DMS53 (cell line): Measurements from ENCODE around the gene DGCR8.

ENCODE experiments used
- DNase-seq: peaks from one replicate; lab custom pipeline; 2025; lab: John Stamatoyannopoulos, UW

Gene DGCR8

DNA sequence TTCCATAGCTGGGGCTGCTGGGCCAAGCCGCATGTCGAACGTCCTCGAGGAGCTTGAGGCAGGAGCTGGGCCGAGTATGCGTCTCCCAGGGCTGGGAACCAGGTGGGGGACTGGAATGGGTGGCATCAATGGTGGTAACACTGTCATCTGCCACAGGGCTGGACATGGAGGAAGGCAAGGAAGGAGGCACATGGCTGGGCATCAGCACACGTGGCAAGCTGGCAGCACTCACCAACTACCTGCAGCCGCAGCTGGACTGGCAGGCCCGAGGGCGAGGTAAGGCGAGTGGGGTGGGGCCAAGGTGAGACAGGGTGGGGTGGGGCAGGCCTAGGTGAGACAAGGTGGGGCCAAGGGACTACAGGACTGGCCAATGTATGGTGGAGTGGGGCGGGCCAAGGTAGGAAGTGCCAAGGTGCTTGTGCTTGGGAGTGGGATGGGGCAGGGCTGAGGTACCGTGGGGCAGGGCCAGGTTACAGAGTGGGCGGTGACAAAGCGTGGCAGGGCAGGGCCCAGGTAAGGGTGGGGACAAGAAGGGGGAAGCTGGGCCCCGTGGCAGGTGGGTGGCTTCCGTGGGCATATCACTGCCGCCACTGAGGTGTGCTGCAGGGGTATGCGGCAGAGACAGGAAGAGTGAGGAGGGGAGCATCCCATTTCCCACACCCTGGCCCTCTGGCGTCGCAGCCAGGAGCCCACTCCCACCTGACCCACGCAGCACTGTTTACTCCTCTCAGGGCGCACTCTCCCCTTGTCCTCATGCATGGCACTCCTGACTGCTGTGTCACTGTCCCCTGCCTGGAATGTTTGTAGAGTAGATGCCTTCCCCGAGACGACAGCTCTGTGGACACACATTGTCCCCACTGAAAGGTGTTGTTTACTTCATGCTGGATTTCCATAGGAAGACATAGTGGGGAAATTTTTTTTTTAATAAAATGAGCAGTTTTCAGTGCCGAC lies 27.5 kb upstream of the DGCR8 start:
- DNase-seq = no peak

DNA sequence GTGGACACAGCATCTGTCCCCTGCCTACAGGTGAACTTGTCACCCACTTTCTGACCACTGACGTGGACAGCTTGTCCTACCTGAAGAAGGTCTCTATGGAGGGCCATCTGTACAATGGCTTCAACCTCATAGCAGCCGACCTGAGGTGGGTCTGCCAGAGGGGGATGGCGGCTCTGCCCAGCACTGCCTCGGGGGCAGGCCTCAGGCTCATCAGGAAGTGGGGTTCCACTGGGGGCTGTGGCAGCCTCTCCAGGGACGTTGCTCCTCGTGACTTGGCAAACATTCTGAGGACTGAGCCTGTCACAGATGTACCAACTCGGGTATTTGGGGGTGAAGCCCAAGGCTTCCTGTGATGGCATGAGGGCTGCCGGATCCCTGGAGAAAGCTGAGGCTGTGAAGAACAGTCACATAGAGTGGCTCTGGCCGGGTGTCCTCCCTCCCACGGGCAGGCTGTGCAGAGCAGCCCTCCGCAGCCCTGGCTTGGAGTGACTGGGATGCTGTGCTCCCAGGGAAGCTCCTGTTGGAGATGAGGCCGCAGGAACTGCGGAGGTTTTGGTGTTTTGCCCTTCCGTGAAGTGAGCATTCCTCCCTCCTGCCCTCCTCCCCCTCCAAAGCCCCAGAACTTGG lies 26.5 kb upstream of the DGCR8 start:
- DNase-seq = no peak

DNA sequence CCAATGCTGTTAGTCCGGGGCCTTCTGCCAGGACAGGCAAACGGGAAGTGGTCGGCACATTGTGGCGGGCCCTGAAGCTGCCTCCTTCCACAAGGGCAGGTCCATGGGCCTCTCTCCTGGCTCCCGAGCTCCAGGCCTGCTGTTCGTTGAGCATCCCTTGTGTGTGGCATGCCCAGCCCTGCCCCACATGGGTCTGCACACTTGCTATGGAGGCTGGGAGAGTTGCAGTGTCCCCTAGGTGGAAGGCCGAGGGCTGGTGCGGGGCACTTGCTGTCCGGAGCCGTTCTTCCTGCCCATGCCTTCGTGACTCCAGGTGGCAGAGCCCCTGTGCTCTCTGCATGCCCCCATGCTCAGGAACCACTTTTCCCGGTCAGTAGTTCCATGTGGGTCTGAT lies 26.0 kb upstream of the DGCR8 start:
- DNase-seq = no peak

DNA sequence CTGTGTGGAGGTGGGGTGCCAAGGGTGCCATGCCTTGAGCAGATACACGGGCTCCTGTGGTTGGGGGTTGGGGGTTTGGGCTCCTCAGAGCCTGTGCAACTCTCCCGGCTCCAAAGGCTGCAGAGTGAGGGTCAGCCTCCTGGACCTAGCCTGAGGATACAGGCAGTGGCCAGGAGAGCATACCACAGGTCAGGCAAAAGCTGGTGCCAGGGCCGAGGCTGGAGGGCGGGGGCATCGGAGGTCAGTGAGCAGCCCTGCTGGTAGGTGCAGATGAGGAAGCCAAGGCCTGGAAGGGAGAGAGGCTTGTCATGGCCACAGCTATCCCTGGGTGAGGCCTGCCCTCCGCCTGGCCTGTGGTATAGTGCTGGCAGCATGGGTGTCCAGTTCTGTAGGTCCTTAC lies 25.6 kb upstream of the DGCR8 start:
- no peak for DNase-seq

GRCh38 chr22:20055144-20055543 lies 24.9 kb upstream of the DGCR8 start:
- no peak for DNase-seq

DNA sequence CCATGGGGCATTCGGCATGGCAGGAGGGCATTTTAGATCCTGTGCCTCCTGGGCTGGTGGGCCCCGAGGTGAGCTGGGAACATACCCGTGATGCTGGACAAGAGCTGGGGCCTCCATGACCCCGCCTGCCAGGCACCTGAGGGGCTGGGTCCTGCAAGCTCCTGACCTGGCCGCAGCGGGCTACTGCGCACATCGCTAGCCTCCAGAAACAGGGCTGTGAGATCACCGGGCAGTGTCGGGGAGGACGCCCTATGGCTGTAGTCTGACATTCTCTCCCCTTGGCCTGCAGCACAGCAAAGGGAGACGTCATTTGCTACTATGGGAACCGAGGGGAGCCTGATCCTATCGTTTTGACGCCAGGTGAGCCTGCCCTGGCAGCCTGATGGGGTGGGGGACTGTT lies 24.4 kb upstream of the DGCR8 start:
- no peak for DNase-seq

GRCh38 chr22:20056161-20056560 lies 23.9 kb upstream of the DGCR8 start:
- DNase-seq = no peak

GRCh38 chr22:20056696-20057386 lies 23.2 kb upstream of the DGCR8 start:
- no peak for DNase-seq

GRCh38 chr22:20057596-20058268 lies 22.3 kb upstream of the DGCR8 start:
- DNase-seq = no peak

- DNase-seq = no peak
Measured at GRCh38 chr22:20058989-20059770, 20.9 kb upstream of the DGCR8 start.

- no peak for DNase-seq
Measured at GRCh38 chr22:20060700-20061480, 19.2 kb upstream of the DGCR8 start.

DNA sequence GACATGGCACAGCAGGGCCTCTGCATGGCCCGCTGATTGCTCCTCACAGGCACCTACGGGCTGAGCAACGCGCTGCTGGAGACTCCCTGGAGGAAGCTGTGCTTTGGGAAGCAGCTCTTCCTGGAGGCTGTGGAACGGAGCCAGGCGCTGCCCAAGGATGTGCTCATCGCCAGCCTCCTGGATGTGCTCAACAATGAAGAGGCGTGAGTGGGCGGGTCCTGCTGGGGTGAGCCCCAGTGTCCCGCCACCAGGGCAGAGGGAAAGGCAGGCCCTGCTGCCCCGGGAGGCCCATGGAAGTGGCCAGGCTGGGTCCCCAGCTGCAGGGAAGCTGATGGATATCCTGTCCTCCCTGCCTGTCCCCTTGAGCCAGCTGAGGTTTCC lies 18.6 kb upstream of the DGCR8 start:
- no peak for DNase-seq

DNA sequence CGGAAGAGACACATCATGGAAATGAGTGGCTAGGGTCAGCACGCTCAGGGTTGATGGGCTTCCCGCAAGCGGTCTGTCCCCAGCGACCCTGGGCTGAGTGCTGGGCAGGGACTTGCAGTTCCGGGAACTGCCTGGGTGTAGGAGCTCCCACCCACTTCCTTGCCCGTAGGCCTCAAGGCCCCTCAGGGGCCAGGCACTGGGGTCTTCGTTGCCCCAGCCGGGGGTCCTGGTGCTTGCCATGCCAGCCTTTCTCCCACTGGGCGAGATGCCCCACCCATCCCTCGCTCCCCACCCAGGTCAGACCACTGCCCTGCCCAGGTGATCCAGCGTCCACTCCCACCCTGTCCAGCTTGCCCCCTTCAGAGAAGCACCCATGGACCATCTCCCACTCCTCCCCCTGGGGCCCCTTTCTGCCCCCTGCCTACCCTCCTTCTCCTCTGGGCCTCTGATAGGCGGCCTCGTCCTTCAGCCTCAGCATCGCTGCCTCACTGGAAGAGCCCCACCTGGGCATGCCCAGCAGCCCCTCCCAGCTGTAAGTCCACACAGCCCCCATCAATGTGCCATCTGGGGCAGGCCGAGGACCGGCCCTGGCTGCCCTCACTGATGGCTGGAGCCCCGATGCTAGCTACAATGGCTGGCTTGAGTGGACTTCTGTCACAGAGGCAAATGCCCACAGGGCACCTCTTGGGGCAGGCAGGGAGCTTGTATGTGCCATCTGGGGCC lies 17.8 kb upstream of the DGCR8 start:
- no peak for DNase-seq

GRCh38 chr22:20062766-20063083 lies 17.3 kb upstream of the DGCR8 start:
- no peak for DNase-seq

DNA sequence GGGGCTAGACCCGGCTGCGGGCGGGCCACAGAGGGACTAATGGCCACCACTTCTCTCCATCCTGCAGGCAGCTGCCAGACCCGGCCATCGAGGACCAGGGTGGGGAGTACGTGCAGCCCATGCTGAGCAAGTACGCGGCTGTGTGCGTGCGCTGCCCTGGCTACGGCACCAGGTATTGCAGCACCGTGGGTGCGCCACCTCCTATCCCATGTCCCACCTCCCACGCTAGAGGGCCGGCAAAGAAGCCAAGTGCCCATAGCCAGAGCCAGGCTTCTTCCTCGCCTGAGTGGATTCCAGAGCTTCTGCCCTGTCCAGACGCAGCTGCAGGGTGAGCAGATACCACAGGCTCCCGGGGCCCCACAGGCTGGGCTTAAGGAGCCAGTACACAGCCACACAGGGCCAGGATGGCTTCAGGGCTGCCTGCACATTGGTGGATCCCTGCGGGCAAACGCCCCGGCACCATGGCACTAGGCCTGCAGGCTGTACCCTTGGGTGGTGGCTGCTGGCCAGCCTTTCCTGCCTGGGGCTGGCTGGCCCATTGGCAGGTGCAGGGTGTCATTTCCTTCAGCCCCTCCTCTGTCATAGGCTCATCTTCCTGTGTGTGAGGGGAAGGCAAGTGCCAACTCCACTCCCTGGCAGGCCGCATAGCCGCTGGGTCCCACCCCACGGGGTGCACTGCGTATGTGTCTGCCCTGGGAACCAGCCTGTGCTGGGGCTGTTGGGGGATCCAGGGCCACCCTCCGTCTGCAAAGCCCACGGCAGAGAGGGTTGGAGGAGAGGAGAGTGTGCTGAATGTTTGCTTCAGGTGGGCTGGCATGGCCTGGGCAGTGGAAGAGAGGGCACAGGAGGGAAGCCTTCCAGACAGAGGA lies 16.5 kb upstream of the DGCR8 start:
- no peak for DNase-seq

- no peak for DNase-seq
Measured at GRCh38 chr22:20064140-20064480, 15.9 kb upstream of the DGCR8 start.

DNA sequence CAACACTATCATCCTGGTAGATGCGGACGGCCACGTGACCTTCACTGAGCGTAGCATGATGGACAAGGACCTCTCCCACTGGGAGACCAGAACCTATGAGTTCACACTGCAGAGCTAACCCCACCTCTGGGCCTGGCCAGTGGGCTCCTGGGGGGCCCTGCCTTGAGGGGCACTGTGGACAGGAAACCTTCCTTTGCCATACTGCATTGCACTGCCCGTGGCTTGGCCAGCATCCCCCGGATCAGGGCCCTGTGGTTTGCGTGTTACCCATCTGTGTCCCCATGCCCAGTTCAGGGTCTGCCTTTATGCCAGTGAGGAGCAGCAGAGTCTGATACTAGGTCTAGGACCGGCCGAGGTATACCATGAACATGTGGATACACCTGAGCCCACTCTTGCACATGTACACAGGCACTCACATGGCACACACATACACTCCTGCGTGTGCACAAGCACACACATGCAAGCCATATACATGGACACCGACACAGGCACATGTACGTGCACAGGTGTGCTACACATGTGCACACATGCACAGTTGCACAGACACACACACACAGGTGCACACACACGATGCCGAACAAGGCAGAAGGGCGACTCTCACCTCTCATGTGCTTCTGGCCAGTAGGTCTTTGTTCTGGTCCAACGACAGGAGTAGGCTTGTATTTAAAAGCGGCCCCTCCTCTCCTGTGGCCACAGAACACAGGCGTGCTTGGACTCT lies 15.3 kb upstream of the DGCR8 start:
- DNase-seq = no peak

DNA sequence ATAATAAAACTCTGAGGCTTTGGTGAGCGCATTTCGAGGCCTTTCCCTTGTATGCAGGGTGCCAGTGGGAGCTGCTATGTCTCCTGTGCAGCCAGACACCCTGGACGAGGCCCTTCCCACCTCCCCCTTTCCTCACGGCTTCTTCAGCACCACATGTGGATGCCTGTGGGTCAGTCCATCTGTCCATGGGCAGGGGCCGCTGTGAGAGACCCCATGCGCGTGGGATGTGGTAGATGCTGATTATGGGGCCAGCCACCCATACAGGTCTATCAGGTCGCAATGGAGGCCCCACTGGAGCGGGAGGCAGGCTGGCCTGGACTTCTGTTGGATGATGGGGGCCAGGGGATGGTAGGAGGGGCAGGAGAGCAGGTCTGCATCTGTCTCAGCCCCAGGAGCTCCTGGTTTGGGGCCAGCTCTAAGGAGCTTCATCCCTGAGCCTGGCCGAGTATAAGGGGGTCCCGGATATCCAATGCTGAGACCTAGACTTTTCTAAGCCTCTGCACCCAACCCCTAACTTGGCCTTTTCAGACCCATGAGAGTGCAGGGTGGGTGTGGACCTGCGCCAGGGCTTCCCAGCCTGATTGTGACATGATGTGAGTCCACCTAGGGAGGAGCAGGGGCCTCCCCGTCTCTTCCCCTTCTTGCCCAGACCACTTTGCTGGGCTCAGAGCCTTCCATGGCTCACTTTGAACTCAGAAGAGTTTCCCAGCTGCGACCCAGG lies 14.0 kb upstream of the DGCR8 start:
- DNase-seq = no peak
